HG03280 (cell line): ENCODE data around the gene MMS19.
A peak's percentile ranks its signal among the peaks of the same experiment; 100 is the strongest.
"Not testable (repeated sequence)": the region's sequence is repeated elsewhere in the genome, so short reads cannot be mapped to it uniquely, and the experiment has no call there.

ENCODE experiments used
- ATAC-seq: cut with Tn5 transposase; IDR thresholded peaks from one replicate; pipeline ENCODE4 v1.9.1; 2021; ENCODE audit warnings: mild to moderate bottlenecking, moderate library complexity; ENCODE audit not compliant: unreplicated experiment

Gene MMS19

GRCh38 chr10:97506199-97506991 is 8.2 kb upstream of the MMS19 start:
- no peak for ATAC-seq

GRCh38 chr10:97505152-97505551 is 6.9 kb upstream of the MMS19 start:
- ATAC-seq, result no peak

GRCh38 chr10:97503406-97503805 is 5.2 kb upstream of the MMS19 start:
- ATAC-seq, result no peak

- ATAC-seq, result no peak
Observed at GRCh38 chr10:97502916-97503315, 4.7 kb upstream of the MMS19 start.

- no peak for ATAC-seq
Observed at GRCh38 chr10:97500297-97500575, 2.0 kb upstream of the MMS19 start.

- ATAC-seq, result no peak
Observed at GRCh38 chr10:97499561-97500296, 1.5 kb upstream of the MMS19 start.

- ATAC-seq, result peak; percentile 0
Observed at GRCh38 chr10:97498841-97499560, 779 bp upstream of the MMS19 start, which contains the start of gene UBTD1. Gene UBTD1 (plus strand): TSS chr10:97498924. CDS start chr10:97499204, 280 bp downstream.

- ATAC-seq, result no peak
Observed at GRCh38 chr10:97497572-97498075, 598 bp downstream of the MMS19 start.

- no peak for ATAC-seq
Observed at GRCh38 chr10:97494863-97495506, 3.2 kb downstream of the MMS19 start.

GRCh38 chr10:97494151-97494550 is 4.1 kb downstream of the MMS19 start:
- no peak for ATAC-seq

GRCh38 chr10:97490592-97490991 is 7.6 kb downstream of the MMS19 start:
- ATAC-seq, result no peak

GRCh38 chr10:97485647-97486281 is 12.5 kb downstream of the MMS19 start:
- no peak for ATAC-seq

GRCh38 chr10:97483921-97484320 is 14.3 kb downstream of the MMS19 start:
- no peak for ATAC-seq

- ATAC-seq, result no peak
Observed at GRCh38 chr10:97483506-97483905, 14.7 kb downstream of the MMS19 start.

- ATAC-seq, result no peak
Observed at GRCh38 chr10:97482381-97482780, 15.8 kb downstream of the MMS19 start.

- ATAC-seq, result no peak
Observed at GRCh38 chr10:97481071-97481470, 17.2 kb downstream of the MMS19 start.

GRCh38 chr10:97479939-97480338 is 18.3 kb downstream of the MMS19 start:
- ATAC-seq, result no peak

GRCh38 chr10:97479410-97479809 is 18.8 kb downstream of the MMS19 start:
- not testable (repeated sequence) for ATAC-seq

- no peak for ATAC-seq
Observed at GRCh38 chr10:97475936-97476594, 22.2 kb downstream of the MMS19 start.

GRCh38 chr10:97474918-97475317 is 23.3 kb downstream of the MMS19 start:
- no peak for ATAC-seq
